ENCODE data around the gene FNDC3A.
A peak's percentile ranks its signal among the peaks of the same experiment; 100 is the strongest.
"Not testable (repeated sequence)": the region's sequence is repeated elsewhere in the genome, so short reads cannot be mapped to it uniquely, and the experiment has no call there.

Gene FNDC3A

GRCh38 chr13:49125964-49126524, 150.3 kb downstream of the FNDC3A start:
- no peak for DNase-seq

- DNase-seq: peak in 1 of 51 donors; percentile 14
Observed at GRCh38 chr13:49132479-49133002, 156.8 kb downstream of the FNDC3A start.

- no peak for DNase-seq
Observed at GRCh38 chr13:49134305-49134704, 158.6 kb downstream of the FNDC3A start.

GRCh38 chr13:49137138-49137643, 161.5 kb downstream of the FNDC3A start:
- DNase-seq: not testable (repeated sequence)

- no peak for DNase-seq
Observed at GRCh38 chr13:49140910-49141611, 165.3 kb downstream of the FNDC3A start.

GRCh38 chr13:49146950-49147355, 171.2 kb downstream of the FNDC3A start:
- DNase-seq: no peak

GRCh38 chr13:49148405-49148804, 172.7 kb downstream of the FNDC3A start:
- no peak for DNase-seq

- not testable (repeated sequence) for DNase-seq
Observed at GRCh38 chr13:49157955-49158584, 182.4 kb downstream of the FNDC3A start.

GRCh38 chr13:49163162-49163561, 187.4 kb downstream of the FNDC3A start:
- not testable (repeated sequence) for DNase-seq

GRCh38 chr13:49164712-49165111, 189.0 kb downstream of the FNDC3A start:
- no peak for DNase-seq

- DNase-seq: no peak
Observed at GRCh38 chr13:49165798-49166752, 190.4 kb downstream of the FNDC3A start.

- no peak for DNase-seq
Observed at GRCh38 chr13:49171359-49171758, 195.6 kb downstream of the FNDC3A start.

GRCh38 chr13:49183672-49184325, 208.1 kb downstream of the FNDC3A start:
- no peak for DNase-seq

- DNase-seq: no peak
Observed at GRCh38 chr13:49184621-49185020, 208.9 kb downstream of the FNDC3A start.

GRCh38 chr13:49185264-49185663, 209.6 kb downstream of the FNDC3A start:
- DNase-seq: no peak

- no peak for DNase-seq
Observed at GRCh38 chr13:49190901-49191300, 215.2 kb downstream of the FNDC3A start.

GRCh38 chr13:49206641-49207040, 230.9 kb downstream of the FNDC3A start:
- no peak for DNase-seq

GRCh38 chr13:49208619-49209018, 232.9 kb downstream of the FNDC3A start:
- no peak for DNase-seq

- no peak for DNase-seq
Observed at GRCh38 chr13:49210114-49210513, 234.4 kb downstream of the FNDC3A start.

- DNase-seq: no peak
Observed at GRCh38 chr13:49210669-49211068, 235.0 kb downstream of the FNDC3A start.

GRCh38 chr13:49213539-49213938, 237.8 kb downstream of the FNDC3A start:
- no peak for DNase-seq
